ENCODE data around the gene MAFG. TPM values are rescaled to one million over a fixed set of nuclear protein-coding genes. Genes with fewer than 3 reads are reported as not detected.

The MAFG gene
- total RNA-seq, 1 experiment from 2014 or later: 31.4 TPM

DNA sequence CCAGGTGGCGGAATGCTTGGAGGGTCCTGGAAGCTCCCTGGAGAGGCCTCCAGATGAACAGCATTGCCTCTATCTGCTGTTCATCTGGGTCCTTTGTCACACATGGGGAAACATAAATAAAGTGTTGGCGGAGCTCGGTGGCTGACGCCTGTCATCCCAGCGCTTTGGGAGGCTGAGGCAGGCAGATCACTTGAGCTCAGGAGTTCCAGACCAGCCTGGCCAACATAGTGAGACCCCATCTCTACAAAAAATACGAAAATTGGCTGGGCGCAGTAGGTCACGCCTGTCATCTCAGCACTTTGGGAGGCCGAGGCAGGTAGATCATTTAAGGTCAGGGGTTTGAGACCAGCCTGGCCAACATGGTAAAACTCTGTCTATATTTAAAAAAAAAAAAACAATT is 17.3 kb upstream of the MAFG start:
- H2AFZ ChIP-seq (ENCODE audit: low read length): no peak overlapping the region
- H3K14ac ChIP-seq (ENCODE audit: insufficient read depth, low read length): no peak overlapping the region
- H3K4me1 Mint-ChIP-seq: peaks cover 11 to 19% of the 10 kb centered on the region in 2 experiments
- no peak overlapping the region for H4K91ac ChIP-seq (ENCODE audit: insufficient read length, low read depth, low read length)
- H2AK5ac ChIP-seq (ENCODE audit: insufficient read length, low read length): no peak overlapping the region
- no peaks in the 10 kb centered on the region for H3K23me2 ChIP-seq (ENCODE audit: insufficient read length, low read depth, low read length, poor library complexity, severe bottlenecking)
- H3K4me1 ChIP-seq (ENCODE audit: insufficient read depth, low read length): no peaks in the 10 kb centered on the region; the same call in 1 of the 2 replicates
- H3K36me3 Mint-ChIP-seq (ENCODE audit: insufficient read depth in 1 of 3, low read depth in 3 of 3): no peaks in the 10 kb centered on the region
- DNase-seq: no peak
- H3K9ac ChIP-seq (ENCODE audit: extremely low read depth, insufficient read length, low read length): no peak overlapping the region
- no peak overlapping the region for H3K27ac Mint-ChIP-seq
- no peaks in the 10 kb centered on the region for H3K27me3 ChIP-seq (ENCODE audit: insufficient read depth, low read length)
- no peak overlapping the region for H3K56ac ChIP-seq (ENCODE audit: insufficient read length, low read depth, low read length)
- no peaks in the 10 kb centered on the region for H3K9me3 ChIP-seq (ENCODE audit: control insufficient read depth, low read depth, low read length)
- no peaks in the 10 kb centered on the region for H3K9me3 Mint-ChIP-seq
- no peak overlapping the region for H4K5ac ChIP-seq (ENCODE audit: insufficient read length, low read depth, low read length)
- no peak overlapping the region for H2BK12ac ChIP-seq (ENCODE audit: insufficient read length, low read depth, low read length)
- no peak overlapping the region for H2BK15ac ChIP-seq (ENCODE audit: low read depth, low read length)
- peaks cover 67% of the 10 kb centered on the region for H3K27me3 Mint-ChIP-seq (ENCODE audit: low read depth)
- no peak overlapping the region for H3K4me3 Mint-ChIP-seq
- H2BK120ac ChIP-seq (ENCODE audit: low read depth, low read length, poor library complexity, severe bottlenecking): no peak overlapping the region
- H3K27ac ChIP-seq (ENCODE audit: insufficient read length, low read depth, low read length): no peak overlapping the region
- no peaks in the 10 kb centered on the region for H3K79me1 ChIP-seq (ENCODE audit: insufficient read depth, low read depth, low read length, poor library complexity, severe bottlenecking)
- H3K23ac ChIP-seq (ENCODE audit: insufficient read length, low read depth, low read length): no peak overlapping the region
- no peaks in the 10 kb centered on the region for H3K79me2 ChIP-seq (ENCODE audit: insufficient read depth, low read length)
- no peak overlapping the region for H3T11ph ChIP-seq (ENCODE audit: low read length)
- no peak overlapping the region for H4K8ac ChIP-seq (replicated peaks; ENCODE audit: insufficient read length, low read depth, low read length)
- no peak overlapping the region for H2BK20ac ChIP-seq (ENCODE audit: low read depth, low read length, poor library complexity, severe bottlenecking)
- WGBS (ENCODE audit: extremely low coverage, insufficient read length, low lambda C conversion rate): no CpG with 5 or more reads among the region's 9 CpGs
- H2BK5ac ChIP-seq (ENCODE audit: insufficient read length, low read length): no peak overlapping the region
- H4K20me1 ChIP-seq (ENCODE audit: control insufficient read depth, insufficient read depth, insufficient read length): no peaks in the 10 kb centered on the region
- H3K18ac ChIP-seq (ENCODE audit: insufficient read length, low read depth, low read length): no peak overlapping the region
- TF ChIP-seq, protein P1, sequence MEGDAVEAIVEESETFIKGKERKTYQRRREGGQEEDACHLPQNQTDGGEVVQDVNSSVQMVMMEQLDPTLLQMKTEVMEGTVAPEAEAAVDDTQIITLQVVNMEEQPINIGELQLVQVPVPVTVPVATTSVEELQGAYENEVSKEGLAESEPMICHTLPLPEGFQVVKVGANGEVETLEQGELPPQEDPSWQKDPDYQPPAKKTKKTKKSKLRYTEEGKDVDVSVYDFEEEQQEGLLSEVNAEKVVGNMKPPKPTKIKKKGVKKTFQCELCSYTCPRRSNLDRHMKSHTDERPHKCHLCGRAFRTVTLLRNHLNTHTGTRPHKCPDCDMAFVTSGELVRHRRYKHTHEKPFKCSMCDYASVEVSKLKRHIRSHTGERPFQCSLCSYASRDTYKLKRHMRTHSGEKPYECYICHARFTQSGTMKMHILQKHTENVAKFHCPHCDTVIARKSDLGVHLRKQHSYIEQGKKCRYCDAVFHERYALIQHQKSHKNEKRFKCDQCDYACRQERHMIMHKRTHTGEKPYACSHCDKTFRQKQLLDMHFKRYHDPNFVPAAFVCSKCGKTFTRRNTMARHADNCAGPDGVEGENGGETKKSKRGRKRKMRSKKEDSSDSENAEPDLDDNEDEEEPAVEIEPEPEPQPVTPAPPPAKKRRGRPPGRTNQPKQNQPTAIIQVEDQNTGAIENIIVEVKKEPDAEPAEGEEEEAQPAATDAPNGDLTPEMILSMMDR (conservative IDR thresholded peaks at IDR 0.05): no peak
- no peak overlapping the region for H3K4me2 ChIP-seq (ENCODE audit: insufficient read depth, insufficient read length, low read length)
- H3K4ac ChIP-seq (ENCODE audit: low read depth, low read length): no peak overlapping the region

Data from H9 (cell line).